Measurements from ENCODE around the gene IL36RN.

The IL36RN gene

DNA sequence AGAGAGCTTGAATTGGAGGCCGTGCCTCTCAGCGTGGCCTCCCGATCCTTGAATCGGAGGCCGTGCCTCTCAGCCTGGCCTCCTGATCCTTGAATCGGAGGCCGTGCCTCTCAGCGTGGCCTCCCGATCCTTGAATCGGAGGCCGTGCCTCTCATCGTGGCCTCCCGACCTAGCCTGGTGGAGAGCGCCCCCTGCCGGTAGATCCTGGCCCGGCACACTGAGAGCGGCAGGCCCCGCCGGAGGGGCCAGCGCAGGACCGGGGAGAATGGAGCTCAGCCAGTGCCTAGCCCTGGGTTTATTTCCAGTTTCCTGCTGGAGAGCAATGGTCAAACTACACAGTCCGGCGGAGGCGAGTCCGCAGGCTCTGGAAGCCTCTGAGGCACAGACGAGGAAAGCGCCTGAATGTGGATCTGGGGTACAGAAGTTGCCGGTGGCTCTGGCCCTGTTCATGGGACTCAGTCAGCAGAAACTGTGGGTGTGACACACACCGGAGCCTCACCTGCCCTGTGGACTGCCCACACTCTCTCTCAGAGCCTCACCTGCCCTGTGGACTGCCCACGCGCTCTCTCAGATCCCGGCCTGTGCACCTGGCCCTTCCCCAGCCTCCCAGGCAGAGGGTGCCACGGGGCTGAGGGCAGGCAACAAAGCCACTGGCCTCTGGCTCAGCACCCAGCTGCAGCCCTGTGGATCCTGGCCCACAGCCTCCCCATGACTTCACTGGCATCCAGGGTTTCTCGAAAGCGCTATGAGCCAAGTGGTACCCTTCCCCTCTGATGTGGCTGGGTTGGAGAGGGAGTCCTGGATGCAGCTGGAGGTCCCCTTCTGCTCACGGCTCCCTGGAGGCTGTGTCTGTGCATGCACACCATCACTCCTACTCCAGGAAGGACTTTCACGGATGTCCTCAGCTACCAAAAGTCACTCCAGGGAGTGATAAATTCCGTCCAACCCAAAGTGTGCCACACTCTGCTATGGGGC lies 7.8 kb upstream of the IL36RN start:
- no peak for DNase-seq (ENCODE audit: low read depth)

DNA sequence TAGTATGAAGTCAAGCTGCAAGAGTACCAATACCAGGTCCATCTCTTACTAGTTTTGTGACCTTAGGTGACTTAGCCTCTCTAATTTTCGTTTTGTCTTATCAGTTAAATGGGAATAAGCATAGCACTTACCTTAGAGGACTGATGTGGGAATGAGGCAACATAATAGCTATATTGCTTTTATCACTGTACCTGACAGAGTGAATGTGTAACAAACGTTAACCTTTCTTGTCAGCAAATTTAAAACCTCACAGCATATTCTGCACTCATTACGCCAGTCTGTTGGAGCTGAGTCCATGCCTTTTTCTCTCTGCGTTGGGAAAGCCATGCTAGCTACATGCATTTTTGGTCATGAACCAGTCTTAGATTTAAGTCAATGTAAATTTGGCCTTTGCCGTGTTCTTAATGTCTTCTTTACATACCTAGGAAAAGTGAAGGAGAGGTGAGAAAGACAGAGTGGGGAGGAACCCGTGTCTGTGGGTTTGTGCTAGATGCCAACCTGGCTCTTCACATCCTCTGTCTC lies 6.5 kb upstream of the IL36RN start, which contains the start of gene IL36B:
Gene IL36B (minus strand): TSS at position 472 of the 522 bp plus-strand sequence.
- DNase-seq (ENCODE audit: low read depth) = no peak

DNA sequence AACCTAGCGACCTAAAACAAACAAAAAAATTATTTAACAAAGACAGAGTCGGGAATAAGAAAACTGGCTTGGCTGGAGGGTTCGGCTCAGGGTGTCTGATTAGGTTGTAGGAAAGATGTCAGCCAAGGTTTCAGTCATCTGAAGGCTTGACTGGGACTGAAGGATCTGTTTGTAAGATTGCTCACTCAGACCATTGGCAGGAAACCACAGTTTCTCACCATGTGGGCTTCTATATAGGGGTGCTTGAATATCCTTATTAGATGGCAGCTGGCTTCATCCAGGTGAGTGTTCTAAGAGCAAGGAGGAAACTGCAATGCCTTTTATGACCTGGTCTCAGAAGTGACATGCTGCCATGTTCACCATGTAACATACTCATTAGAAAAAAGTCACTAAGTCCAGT lies 5.3 kb upstream of the IL36RN start:
- DNase-seq (ENCODE audit: low read depth) = no peak

DNA sequence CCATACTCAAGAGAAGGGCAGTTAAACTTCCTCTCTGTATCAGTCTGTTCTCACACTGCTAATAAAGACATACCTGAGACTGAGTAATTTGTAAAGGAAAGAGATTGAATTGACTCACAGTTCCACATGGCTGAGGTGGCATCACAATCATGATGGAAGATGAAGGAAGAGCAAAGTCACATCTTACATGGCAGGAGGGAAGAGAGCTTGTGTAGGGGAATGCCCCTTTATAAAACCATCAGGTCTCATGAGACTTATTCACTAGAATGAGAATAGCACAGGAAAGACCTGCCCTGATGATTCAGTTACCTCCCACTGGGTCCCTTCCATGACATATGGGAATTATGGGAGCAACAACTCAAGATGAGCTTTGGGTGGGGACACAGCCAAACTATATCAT lies 4.9 kb upstream of the IL36RN start:
- no peak for DNase-seq (ENCODE audit: low read depth)

DNA sequence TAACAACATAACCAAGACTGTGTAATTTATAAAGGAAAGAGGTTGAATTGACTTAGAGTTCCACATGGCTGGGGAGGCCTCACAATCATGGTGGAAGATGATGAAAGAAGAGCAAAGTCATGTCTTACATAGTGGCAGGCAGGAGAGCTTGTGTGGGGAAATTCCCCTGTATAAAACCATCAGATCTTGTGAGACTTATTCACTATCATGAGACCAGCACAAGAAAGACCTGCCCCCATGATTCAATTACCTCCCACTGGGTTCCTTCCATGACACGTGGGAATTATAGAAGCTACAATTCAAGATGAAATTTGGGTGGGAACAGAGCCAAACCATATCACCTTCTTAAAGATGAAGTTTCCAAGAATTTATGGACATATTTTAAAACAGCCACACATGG lies 2.5 kb upstream of the IL36RN start:
- DNase-seq (ENCODE audit: low read depth) = no peak

DNA sequence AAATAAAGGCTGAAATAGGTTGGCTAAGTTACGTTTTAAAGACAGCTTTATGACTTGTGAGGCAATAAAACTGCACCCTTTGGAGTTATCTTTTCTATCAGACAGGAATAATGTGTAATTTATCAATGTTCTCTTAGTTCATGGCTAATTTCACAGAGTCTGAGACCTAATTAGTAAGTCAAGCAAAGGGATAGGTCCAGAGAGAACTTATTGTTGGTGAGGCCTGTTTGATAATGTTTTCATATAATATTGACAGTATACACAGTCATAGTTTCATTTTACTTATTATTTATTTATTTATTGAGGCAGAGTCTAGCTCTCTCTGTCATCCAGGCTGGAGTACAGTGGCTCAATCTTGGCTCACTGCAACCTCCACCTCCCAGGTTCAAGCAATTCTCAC lies 1.9 kb upstream of the IL36RN start:
- DNase-seq (ENCODE audit: low read depth) = no peak

DNA sequence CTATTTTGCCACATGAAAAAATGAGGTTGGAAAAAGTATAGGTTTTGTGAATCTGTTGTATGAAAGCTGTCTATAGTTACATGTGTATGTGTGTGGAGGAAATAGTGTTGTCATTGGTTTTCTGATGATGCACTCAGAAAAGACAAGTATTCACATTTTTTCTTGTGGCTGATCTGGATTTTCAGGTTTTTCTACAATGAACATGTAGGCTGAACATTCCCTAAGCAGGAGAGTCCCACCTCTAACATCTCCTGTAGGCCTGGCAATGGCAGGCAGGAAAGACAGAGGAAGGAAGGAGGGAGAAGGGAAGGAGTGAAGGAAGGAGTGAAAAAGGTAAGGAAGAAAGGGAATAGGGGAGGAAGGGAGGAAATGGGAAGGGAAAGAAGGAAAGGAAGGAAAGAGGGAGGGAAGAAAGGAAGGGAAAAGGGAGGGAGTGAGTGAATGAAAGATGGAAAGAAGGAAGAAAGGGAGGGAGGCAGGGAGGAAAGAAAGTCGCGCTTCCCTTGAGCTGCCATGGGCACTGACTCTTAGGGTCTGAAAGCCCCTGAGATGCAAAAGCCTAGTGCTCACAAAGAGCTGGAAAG lies 495 bp upstream of the IL36RN start:
- DNase-seq (ENCODE audit: low read depth) = no peak

DNA sequence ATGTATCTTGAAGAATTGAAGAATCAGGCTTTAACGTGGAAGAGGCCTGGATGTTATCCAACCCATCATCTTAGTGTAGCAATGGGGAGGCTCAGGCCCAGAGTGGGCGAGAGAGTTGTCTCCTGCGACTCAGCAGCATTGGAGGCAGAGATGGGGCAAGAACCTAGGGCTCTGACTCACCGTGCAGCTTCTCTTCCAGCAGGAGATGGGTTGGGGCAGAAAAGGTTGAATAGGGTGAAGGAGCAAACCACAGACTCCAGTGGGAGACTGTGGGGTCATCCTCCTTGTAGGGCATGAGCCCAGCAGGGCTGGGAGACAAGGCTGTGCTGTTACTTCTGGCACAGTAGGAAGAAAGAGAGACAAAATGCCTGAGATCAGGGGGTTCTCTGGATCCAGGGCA lies 1.4 kb downstream of the IL36RN start:
- no peak for DNase-seq (ENCODE audit: low read depth)

DNA sequence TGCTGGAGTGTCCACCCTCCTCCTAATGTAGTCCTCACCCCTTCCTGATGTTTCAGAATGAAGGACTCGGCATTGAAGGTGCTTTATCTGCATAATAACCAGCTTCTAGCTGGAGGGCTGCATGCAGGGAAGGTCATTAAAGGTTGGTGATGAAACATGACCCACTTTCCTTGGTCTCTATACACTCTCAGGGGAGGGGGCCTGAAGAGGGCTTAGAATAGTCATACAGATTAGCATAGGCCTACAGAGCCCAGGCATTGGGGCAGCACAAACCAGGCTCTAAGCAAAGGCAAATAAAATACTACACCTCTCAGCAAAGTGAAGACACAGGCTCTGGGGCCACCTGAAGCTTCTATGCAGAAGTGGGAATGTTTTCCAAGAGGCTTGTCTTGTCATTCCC lies 1.8 kb downstream of the IL36RN start:
- DNase-seq (ENCODE audit: low read depth) = no peak

DNA sequence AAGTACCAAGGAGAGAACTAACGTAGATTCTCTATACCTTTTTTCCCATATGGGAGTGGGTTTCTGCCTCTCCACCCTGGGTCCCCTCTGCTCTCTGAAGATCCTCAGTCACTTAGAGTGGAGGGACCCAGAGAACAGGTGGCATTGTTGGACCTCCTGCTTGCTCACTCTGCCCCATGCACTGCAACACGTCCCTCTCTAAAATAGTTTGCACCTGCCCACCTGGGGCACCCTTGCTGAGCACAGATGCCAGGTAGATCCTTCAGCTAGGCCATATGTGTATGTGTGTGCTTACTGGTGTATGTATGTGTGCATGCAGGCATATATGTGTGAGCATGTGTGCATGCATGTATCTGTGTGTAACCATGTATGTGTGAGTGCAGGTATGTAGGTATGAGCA lies 2.2 kb downstream of the IL36RN start:
- DNase-seq (ENCODE audit: low read depth) = no peak

DNA sequence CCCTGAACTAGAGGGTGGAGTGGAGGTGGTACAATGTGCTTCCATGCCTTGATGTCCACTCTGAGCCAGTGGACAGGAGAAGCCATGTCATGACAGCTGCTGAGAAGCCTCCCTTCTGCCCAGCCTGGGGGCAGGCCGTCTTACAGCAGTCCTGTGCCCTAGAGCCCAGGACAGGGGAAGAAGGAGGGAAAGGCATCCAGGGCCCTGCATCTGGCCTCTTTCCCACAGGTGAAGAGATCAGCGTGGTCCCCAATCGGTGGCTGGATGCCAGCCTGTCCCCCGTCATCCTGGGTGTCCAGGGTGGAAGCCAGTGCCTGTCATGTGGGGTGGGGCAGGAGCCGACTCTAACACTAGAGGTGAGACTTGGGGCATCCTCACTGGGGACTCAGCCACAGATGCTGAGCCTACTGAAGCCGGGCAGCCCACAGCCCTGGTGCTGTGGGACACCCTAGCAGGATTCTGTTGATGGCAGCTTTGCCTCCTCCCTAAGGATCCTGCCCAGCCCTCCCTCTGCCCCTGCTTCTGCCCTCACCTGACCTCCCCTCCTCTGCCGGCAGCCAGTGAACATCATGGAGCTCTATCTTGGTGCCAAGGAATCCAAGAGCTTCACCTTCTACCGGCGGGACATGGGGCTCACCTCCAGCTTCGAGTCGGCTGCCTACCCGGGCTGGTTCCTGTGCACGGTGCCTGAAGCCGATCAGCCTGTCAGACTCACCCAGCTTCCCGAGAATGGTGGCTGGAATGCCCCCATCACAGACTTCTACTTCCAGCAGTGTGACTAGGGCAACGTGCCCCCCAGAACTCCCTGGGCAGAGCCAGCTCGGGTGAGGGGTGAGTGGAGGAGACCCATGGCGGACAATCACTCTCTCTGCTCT lies 3.1 kb downstream of the IL36RN start:
- DNase-seq (ENCODE audit: low read depth) = no peak

DNA sequence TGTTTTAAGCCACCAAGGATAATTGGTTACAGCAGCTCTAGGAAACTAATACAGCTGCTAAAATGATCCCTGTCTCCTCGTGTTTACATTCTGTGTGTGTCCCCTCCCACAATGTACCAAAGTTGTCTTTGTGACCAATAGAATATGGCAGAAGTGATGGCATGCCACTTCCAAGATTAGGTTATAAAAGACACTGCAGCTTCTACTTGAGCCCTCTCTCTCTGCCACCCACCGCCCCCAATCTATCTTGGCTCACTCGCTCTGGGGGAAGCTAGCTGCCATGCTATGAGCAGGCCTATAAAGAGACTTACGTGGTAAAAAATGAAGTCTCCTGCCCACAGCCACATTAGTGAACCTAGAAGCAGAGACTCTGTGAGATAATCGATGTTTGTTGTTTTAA lies 5.3 kb downstream of the IL36RN start:
- DNase-seq (ENCODE audit: low read depth) = no peak

DNA sequence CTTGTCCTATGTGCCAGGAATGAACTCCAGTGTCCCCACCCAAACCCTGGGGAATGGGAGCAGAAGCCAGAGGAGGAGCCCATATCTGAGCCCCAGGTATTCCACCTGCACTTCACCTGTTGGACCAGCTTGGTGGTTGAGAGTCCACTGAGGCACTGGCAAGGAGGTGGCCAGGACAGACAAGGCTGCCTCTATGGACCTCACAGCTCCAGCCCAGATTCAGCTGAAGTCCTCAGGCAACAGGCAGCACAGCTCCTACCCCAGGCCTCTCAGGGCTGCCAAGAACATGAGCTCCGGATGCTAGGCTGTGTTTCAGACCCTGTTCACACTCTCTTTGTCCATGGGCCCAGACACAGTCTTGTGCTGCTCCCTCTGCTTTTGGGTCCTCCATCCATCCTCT lies 5.9 kb downstream of the IL36RN start:
- no peak for DNase-seq (ENCODE audit: low read depth)

DNA sequence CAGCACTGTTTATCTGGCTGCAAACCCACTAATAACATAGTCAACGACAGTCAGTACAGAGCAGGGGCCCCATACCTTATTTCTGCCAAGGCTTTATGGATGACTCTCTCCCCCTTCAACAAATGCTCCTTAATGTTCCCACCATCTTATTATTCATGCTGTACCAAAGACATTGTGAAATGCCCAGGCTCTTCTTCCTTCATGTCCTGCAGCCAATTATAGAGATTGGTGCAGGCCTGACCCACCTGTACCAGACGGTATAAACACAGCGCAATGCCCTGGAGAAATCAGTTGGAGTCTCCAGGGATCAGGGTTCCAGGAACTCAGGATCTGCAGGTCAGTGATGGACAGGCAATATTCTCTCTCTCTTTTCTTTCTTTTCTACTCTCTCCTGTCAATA lies 8.7 kb downstream of the IL36RN start, which contains the start of gene IL1F10:
Gene IL1F10 (plus strand): TSS at position 290 of the 400 bp plus-strand sequence. CDS start 4,769 bp downstream, outside the sequence.
- DNase-seq (ENCODE audit: low read depth) = no peak

DNA sequence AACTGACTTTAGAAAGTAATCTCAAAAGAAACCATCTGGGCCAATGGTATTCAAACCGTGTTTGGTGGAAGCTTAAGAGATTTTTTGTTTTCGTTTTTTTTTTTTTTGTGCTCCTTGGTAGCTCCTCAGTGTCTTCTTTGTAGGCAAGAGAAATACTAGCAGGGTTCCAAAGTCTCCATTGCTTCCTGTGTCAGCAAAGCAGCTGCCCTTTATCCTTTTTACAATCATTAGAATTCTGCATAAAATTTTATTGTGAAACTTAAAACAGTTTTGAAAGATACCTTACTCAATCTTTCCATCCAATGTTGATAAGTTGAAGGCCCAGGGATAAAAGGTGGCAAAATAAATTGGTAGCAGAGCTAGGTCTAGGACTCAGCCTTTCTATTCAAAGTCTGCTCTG lies 9.3 kb downstream of the IL36RN start:
- no peak for DNase-seq (ENCODE audit: low read depth)

DNA sequence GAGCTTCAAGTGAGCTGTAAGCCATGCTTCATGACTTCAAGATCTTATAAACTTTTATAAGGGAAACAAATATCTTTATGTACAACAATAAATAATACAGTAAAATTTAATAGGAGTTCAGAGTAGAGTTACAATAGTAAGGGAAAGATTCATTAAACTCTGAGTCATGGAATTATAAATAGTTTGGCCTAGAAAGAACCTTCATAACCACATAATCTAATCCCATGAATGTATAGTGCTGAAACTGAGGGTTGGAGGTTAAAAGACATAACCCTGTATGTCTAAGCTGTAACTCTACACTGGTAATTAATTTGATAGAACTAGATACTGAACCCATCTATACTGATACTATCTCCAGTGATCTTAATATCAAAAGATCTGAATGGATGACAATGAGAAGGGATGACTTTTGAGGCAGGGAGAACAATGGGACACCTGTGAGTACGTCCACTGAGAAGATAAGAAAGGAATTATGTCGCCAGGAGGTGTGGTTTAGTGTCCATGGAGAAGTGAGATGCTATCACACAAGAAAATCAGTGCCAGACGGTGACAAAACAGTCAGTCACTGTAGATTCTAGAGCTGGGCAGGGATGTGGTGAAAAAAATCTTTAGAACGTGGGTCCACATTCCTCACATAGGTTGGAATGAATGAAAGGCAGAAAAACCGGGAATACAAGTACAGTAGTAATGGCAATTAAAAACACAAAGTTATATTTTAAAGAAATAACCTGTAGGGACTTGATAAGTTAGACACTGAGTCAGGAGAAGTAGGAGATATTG lies 9.9 kb downstream of the IL36RN start:
- DNase-seq (ENCODE audit: low read depth) = no peak

DNA sequence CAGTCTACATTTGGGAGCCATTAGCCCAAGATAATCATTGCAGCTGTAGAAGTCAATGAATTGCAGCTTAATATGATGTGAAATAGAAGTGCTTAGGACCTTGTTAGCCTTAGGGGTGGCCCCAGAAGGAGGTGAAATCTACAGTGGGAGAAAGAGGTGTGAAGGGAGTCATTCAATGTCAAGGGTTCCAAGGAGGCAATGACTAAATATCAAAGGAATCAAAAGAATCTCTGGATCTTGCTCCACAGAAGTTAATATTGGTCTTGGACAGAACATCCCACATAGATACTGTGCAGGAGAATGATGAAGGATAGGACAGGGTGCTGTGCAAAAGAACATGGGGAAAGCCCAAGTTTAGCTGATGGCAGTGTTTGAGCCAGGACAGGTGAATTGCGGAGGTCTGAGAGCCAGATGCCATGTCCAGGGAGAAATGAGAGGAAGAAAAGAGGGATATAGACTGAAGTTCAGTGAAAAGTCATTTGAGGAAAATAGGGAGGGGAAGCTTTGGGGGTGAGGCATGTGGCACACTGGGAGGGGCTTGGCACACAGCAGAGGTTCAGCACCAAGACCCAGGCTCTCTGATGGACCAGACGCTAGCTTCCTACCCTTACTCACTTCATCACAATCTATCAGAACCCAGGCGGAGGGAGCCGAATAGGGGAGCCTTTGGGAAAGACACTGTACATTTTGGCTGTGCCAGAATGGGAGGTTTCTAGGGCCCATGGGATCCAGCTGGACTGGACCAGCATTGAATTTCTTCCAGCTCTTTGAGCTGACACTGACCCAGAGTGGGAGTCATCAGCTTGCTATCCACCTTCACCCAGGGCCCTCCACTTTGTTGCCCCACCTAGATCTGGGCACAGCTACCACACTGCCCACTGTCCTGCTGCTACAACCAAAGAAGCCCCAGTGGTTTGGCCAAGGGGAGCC lies 10.9 kb downstream of the IL36RN start:
- no peak for DNase-seq (ENCODE audit: low read depth)

DNA sequence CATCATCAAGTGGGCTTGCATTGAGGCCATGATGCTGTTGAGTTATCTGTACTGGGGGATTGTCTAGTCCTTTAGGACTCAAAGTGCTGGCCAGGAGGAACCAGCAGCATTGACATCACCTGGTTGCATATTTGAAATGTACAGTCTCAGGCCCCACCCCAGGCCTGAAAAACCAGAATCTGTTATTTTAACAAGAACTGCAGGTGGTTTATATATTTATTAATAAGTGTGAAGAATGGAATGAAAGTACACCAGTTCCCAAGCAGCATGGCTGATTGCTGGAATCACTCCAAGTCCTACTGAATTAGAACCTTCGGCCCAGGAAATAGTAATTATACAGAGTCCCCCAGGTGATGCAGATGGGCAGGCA lies 11.6 kb downstream of the IL36RN start:
- DNase-seq (ENCODE audit: low read depth) = no peak

DNA sequence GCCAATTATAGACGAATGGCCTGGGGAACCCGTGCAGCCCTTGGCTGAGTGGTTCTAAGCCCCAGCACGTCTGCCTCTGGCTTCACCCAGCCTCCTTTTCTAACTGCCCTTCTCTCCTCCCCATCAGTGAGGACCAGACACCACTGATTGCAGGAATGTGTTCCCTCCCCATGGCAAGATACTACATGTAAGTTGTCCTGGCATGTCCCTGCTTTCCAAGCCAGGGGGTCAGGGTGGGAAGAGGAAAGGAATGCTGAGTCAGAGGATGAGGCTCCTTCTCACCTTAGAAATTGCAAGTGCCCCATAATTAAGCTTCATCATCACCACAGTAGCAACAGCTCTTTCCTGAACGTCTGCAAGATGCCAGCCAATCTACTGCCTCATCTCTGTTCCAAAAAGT lies 13.6 kb downstream of the IL36RN start:
- DNase-seq (ENCODE audit: low read depth) = no peak

DNA sequence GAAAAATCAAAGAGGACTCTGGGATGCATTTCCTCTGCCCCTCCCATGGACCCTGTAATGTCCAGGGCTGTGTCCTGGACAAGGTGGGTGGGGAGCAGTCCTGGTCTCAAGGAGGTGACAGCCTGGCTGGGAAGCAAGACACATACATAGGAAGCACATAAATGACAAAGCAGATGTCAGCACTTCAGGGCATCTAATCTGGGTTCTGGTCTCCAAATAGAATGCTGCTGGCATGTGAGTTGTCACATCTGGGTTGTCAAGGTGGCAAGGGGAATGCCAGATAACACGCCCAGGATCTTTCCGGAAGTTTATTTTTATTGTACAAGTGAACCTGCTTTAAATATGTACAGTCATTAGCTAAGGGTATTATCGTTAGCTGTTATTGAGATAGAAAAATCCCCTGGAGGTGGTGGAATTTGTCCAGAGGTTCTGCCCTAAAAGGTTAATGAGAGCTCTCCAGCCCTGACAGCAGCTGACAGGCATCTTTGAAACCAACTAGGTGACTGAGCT lies 14.4 kb downstream of the IL36RN start:
- DNase-seq (ENCODE audit: low read depth) = no peak
